HEK293 (cell line): ENCODE results near the gene CYTH4.

Experiments
- CTCF ChIP-seq: fragments of 450-650 bp; formaldehyde crosslinking; IDR thresholded peaks from 2 replicates; pipeline ENCODE4 v1.5.1; 2016; ENCODE audit warnings: missing biosample characterization, missing genetic modification characterization
- HOXD13 ChIP-seq: sonication (generic); formaldehyde crosslinking; IDR thresholded peaks from 2 replicates; pipeline ENCODE4 v1.8.0; 2022; ENCODE audit warnings: missing genetic modification reagents, borderline replicate concordance
- PRDM1 ChIP-seq: fragments of 450-650 bp; formaldehyde crosslinking; IDR thresholded peaks from 2 replicates; pipeline ENCODE4; 2016; ENCODE audit warnings: missing biosample characterization, missing genetic modification characterization
- TCF7L2 ChIP-seq: IDR thresholded peaks from 2 replicates; pipeline ENCODE4 v1.6.1; 2011; ENCODE audit warnings: low read depth, mild to moderate bottlenecking, inconsistent platforms, low read length, moderate library complexity, borderline replicate concordance
- ZNF140 ChIP-seq: fragments of 450-650 bp; formaldehyde crosslinking; IDR thresholded peaks from 2 replicates; pipeline ENCODE4 v1.5.1; 2016; ENCODE audit warnings: missing biosample characterization, missing genetic modification characterization
- ZNF660 ChIP-seq: fragments of 450-650 bp; IDR thresholded peaks from 2 replicates; pipeline ENCODE4 v1.5.1; 2018; ENCODE audit warnings: missing biosample characterization, mild to moderate bottlenecking, missing genetic modification characterization
- ZNF830 ChIP-seq: fragments of 450-650 bp; IDR thresholded peaks from 2 replicates; pipeline ENCODE4 v1.5.0; 2018; ENCODE audit warnings: missing biosample characterization, missing genetic modification characterization, low read depth, mild to moderate bottlenecking, moderate library complexity

DNA sequence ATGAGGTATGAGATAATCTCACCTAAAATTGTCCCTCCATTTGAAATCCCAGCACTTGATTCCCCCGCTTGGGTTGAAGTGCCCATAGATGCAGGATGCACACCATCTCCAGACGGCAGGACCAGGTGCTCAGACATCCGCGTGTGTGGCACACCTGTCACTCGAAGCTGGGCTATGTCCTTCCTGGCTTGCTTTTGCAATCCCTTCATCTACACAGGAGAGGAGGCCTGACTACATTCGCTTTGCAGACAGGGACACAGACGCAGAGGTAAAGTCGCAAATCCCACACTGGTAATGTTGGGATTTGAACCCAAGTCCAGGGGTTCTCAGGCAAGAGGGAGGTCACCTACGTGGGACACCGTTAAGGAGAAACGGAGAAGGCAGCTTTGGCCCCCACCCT, 7.2 kb upstream of the CYTH4 start:
- TF ChIP-seq TCF7L2: no peak
- TF ChIP-seq ZNF830 (tag by site-specific recombination): no peak
- TF ChIP-seq CTCF: no peak
- no peak for TF ChIP-seq PRDM1 (tag by site-specific recombination)
- TF ChIP-seq HOXD13 (CRISPR knock-in tag): no peak
- TF ChIP-seq ZNF660 (tag by site-specific recombination): no peak
- TF ChIP-seq ZNF140 (tag by site-specific recombination): no peak
